DMS 273 (cell line): ENCODE measurements around the gene MS4A10.

Experiments
- DNase-seq: peaks from one replicate; lab custom pipeline; 2025; ENCODE audit not compliant: unreplicated experiment; lab: John Stamatoyannopoulos, UW

The MS4A10 gene

DNA sequence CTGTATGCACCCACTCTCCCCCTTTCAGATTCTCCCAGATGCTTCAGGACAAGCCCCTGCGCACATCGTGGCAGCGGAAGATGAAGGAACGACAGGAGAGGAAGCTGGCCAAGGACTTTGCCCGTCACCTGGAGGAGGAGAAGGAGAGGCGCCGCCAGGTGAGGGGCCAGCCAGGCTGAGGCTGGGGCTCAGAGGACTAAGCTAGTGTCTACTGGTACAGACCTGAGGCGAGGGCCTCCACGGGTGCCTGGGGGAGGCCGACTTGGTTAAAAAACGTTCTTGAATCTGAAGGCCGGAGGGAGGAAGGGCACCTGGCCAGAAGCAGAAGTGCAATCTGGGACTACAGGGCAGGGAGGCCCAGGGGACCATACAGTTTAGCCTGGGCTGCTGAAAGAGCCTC, 62.8 kb downstream of the MS4A10 start:
- DNase-seq = no peak

DNA sequence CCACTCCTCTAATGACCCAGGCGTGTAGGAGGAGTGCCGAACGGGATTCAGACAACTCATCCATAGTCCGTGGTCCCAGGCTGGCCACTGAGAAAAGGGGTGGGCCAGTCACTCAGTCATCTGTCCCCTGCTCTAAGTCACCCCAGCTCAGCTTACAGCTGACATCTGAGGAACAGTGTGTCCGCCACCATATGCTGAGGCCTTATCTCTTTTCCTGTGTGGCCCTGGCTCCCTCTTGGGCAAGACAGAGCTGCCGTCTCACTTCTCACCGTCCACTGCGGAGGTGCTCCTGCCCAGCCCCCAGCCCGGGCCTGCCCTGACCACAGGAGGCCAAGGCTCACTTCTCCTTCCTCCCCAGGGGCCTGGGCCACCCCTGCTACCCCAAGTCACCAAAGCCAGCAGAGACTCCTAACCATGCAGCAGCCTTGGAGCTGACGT, 63.6 kb downstream of the MS4A10 start:
- DNase-seq = no peak

DNA sequence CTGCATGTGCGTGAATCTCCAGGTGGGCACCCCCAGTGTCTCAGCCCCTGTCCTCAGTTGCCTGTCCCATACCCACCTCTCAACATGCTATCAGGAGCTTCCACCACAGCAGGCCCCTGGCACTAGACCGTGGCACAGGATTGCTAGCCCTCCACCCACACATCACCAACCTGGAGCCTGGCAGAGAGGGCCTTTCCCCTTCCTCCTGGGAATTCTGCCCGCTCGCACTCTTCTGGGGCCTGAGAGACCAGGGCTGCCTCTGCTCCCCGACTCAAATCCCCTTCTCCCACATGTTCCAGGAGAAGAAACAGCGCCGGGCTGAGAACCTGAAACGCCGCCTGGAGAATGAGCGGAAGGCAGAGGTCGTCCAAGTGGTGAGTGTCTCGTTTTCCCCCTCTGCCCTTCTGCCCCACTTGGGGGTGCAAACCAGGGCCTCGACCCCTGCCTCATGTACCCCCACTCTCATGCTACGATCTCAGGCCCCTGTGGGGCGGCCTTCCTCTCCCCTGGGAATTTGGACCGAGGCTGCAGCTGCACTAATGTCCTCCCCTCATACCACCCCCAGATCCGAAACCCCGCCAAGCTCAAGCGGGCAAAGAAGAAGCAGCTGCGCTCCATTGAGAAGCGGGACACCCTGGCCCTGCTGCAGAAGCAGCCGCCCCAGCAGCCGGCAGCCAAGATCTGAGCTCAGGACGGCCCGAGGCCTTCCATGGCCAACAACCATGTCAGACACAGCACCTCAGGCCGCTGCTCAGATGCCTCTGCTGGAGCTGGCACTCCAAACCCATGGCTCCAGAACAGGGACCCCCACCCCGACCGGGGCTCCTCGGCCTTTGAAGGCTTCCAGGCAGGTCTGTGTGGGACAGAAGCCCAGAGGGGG, 64.7 kb downstream of the MS4A10 start:
- DNase-seq = no peak
